ENCODE results near the gene WASF1. TPM values are rescaled to one million over a fixed set of nuclear protein-coding genes. Genes with fewer than 3 reads are reported as not detected.
"Not testable (repeated sequence)": the region's sequence is repeated elsewhere in the genome, so short reads cannot be mapped to it uniquely, and the experiment has no call there.

Gene WASF1
- total RNA-seq, 1 experiment from 2014 or later, result 21.9 TPM

- no peak for DNase-seq (ENCODE audit: low read depth)
- in situ Hi-C loops (cut with HindIII; ENCODE audit: low pct_unique_long_range_greater_than_20kb, low sequenced_read_pairs), result no loop called here
Observed at GRCh38 chr6:110101885-110102284, 77.6 kb downstream of the WASF1 start.

- no peak for DNase-seq (ENCODE audit: low read depth)
- in situ Hi-C loops (cut with HindIII; ENCODE audit: low pct_unique_long_range_greater_than_20kb, low sequenced_read_pairs), result no loop called here
Observed at GRCh38 chr6:110098511-110099116, 80.9 kb downstream of the WASF1 start.

DNA sequence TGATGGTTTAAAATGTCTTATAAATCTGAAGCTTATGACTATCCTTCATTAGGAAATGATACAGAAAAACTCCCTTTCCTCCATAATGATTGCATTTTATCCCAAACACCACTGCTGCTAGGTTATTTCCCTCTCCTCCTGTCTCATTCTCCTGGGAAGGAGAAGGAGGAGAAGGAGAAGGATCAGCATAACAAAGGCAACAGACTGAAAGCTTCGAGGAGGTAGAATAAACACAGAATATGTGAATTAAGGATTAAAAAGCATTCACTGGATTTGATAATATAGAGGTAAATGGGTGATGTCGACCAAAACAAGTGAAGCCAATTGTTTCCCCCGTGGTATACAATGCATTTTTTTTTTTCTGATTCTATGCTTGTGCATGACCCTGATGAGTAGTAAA, 82.0 kb downstream of the WASF1 start:
- DNase-seq (ENCODE audit: low read depth), result no peak
- in situ Hi-C loops (cut with HindIII; ENCODE audit: low pct_unique_long_range_greater_than_20kb, low sequenced_read_pairs), result no loop called here

DNA sequence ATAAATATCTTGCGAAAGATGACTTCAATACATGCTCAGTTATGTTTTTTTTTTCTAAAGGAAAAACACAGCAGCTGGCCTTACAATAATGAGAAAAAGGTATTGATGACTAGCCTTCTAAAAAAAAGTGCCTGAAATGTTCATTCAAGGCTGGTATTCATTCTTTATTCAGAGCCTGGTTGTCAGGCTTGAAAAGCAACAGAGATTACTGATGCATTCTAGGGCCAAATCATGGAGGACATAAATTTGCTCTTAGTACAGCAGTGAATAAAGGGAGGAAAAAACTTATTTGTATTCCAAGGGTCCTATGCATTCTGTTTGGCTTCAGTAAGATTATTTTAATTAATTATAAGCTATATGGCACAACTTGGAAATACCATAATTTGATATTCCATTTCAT, 83.5 kb downstream of the WASF1 start:
- in situ Hi-C loops (cut with HindIII; ENCODE audit: low pct_unique_long_range_greater_than_20kb, low sequenced_read_pairs), result no loop called here
- DNase-seq (ENCODE audit: low read depth), result no peak

DNA sequence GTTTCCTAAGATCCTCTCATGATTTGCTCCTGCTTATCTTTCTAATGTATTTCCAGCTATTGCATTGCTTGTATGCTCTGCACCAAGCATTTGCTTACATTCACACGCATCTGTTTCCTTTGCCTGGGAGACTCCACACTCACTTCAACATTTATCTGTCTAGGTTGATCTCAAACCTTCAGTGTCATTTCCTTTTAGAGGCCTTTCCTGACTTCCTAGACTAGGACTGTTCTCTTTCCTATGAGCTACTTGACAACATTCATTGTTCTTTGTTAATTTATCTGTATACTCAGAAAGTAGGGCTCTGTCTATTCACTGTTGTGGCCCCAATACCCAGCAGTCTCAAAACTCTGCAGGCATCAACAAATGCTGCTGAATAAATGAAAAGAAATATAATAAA, 84.4 kb downstream of the WASF1 start:
- no peak for DNase-seq (ENCODE audit: low read depth)
- in situ Hi-C loops (cut with HindIII; ENCODE audit: low pct_unique_long_range_greater_than_20kb, low sequenced_read_pairs), result no loop called here

- no peak for DNase-seq (ENCODE audit: low read depth)
- in situ Hi-C loops (cut with HindIII; ENCODE audit: low pct_unique_long_range_greater_than_20kb, low sequenced_read_pairs), result no loop called here
Observed at GRCh38 chr6:110093981-110094380, 85.5 kb downstream of the WASF1 start.

- in situ Hi-C loops (cut with HindIII; ENCODE audit: low pct_unique_long_range_greater_than_20kb, low sequenced_read_pairs), result no loop called here
Observed at GRCh38 chr6:110090876-110091275, 88.6 kb downstream of the WASF1 start.

GRCh38 chr6:110089323-110089722, 90.1 kb downstream of the WASF1 start:
- no peak for DNase-seq (ENCODE audit: low read depth)
- in situ Hi-C loops (cut with HindIII; ENCODE audit: low pct_unique_long_range_greater_than_20kb, low sequenced_read_pairs), result no loop called here

More at GRCh38 chr6:110090876-110091275, 88.6 kb downstream of the WASF1 start:
- no peak for DNase-seq (ENCODE audit: low read depth)

DNA sequence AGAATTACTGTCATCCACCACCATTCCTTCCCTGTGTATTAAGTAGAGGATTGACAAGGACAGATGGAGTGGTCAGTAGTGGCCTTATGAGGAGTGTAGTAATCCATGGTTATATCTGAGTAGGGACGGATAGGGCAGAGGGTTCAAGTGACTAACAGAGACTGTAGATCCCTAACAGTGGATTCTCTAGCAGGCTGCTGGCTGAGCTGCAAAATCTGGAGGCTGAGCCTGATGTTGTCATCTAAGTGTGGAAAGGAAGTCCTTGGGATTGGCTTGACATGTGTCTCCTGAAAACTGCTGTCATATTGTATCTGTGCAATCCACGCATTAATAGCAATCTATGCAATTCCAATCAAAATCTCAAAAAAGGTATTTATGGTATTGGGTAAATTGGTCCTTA, 94.2 kb downstream of the WASF1 start:
- in situ Hi-C loops (cut with HindIII; ENCODE audit: low pct_unique_long_range_greater_than_20kb, low sequenced_read_pairs), result no loop called here

GRCh38 chr6:110083875-110084585, 95.4 kb downstream of the WASF1 start:
- no peak for DNase-seq (ENCODE audit: low read depth)
- in situ Hi-C loops (cut with HindIII; ENCODE audit: low pct_unique_long_range_greater_than_20kb, low sequenced_read_pairs), result no loop called here

More for the DNA sequence above, 94.2 kb downstream of the WASF1 start:
- DNase-seq (ENCODE audit: low read depth), result no peak

- in situ Hi-C loops (cut with HindIII; ENCODE audit: low pct_unique_long_range_greater_than_20kb, low sequenced_read_pairs), result no loop called here
- no peak for DNase-seq (ENCODE audit: low read depth)
Observed at GRCh38 chr6:110075406-110075805, 104.1 kb downstream of the WASF1 start.

DNA sequence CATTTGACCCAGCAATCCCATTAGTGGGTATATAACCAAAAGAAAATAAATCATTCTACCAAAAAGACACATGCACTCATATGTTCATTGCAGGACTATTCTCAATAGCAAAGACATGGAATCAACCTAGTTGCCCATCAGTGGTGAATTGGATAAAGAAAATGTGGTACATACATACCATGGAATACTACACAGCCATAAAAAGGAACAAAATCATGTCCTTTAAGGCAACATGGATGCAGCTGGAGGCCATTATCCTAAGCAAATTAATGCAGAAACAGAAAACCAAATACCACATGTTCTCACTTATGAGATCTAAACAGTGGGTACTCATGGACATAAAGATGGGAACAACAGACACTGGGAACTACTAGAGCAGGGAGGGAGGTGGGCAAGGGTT, 106.0 kb downstream of the WASF1 start:
- in situ Hi-C loops (cut with HindIII; ENCODE audit: low pct_unique_long_range_greater_than_20kb, low sequenced_read_pairs), result loop anchor here (25.0 kb wide), 1 partner anchor 361 kb away; no protein-coding TSS in a partner anchor
- DNase-seq (ENCODE audit: low read depth), result not testable (repeated sequence)

DNA sequence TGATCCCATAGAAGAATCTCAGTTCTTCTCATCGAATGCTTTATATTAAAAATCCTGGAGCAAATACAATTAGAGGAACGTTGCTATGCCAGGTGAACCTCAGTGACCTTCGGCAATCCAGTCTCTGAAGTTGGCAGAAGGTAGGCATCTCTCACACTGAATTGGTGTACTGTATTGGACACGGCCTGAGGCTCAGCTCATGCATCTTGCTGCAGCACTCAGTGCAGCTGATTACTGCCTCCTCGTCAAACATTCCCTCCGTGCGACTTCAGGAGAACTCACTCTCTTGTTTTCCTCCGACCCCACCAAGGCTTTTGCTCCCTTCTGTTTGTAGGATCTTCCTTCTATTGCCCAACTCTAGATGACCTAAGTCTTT, 110.9 kb downstream of the WASF1 start:
- no peak for DNase-seq (ENCODE audit: low read depth)
- in situ Hi-C loops (cut with HindIII; ENCODE audit: low pct_unique_long_range_greater_than_20kb, low sequenced_read_pairs), result loop anchor here (25.0 kb wide), 1 partner anchor 356 kb away; no protein-coding TSS in a partner anchor

- no peak for DNase-seq (ENCODE audit: low read depth)
- in situ Hi-C loops (cut with HindIII; ENCODE audit: low pct_unique_long_range_greater_than_20kb, low sequenced_read_pairs), result loop anchor here (25.0 kb wide), 1 partner anchor 356 kb away; no protein-coding TSS in a partner anchor
Observed at GRCh38 chr6:110067837-110068591, 111.5 kb downstream of the WASF1 start.

GRCh38 chr6:110064744-110065524, 114.5 kb downstream of the WASF1 start:
- DNase-seq (ENCODE audit: low read depth), result no peak
- in situ Hi-C loops (cut with HindIII; ENCODE audit: low pct_unique_long_range_greater_than_20kb, low sequenced_read_pairs), result loop anchor here (25.0 kb wide), 1 partner anchor 353 kb away; no protein-coding TSS in a partner anchor

- DNase-seq (ENCODE audit: low read depth), result no peak
- in situ Hi-C loops (cut with HindIII; ENCODE audit: low pct_unique_long_range_greater_than_20kb, low sequenced_read_pairs), result loop anchor here (25.0 kb wide), 1 partner anchor 351 kb away; no protein-coding TSS in a partner anchor
Observed at GRCh38 chr6:110063594-110064263, 115.7 kb downstream of the WASF1 start.

GRCh38 chr6:110055387-110055735, 124.1 kb downstream of the WASF1 start:
- in situ Hi-C loops (cut with HindIII; ENCODE audit: low pct_unique_long_range_greater_than_20kb, low sequenced_read_pairs), result loop anchor here (25.0 kb wide), 1 partner anchor 343 kb away; no protein-coding TSS in a partner anchor
- no peak for DNase-seq (ENCODE audit: low read depth)
